Peyer's patch (tissue), 4 donors: Measurements from ENCODE around the gene TENT5C.

Source experiments
- CTCF ChIP-seq, 6 experiments: fragments of 450-650 bp in 4 of 6; fragments of 200-600 bp in 2 of 6; sonication (generic) in 1 of 6; IDR thresholded peaks; one replicate each; pipeline ENCODE4 v1.5.1; 2017 to 2019; ENCODE audit warnings: antibody characterized with exemption in 6 of 6, mild to moderate bottlenecking in 3 of 6, moderate library complexity in 1 of 6
- POLR2A ChIP-seq, 2 donors: fragments of 450-650 bp; IDR thresholded peaks; one replicate each; pipeline ENCODE4 v1.5.1; 2017; ENCODE audit warnings: antibody characterized with exemption in 2 of 2, mild to moderate bottlenecking in 2 of 2, moderate library complexity in 2 of 2

- TF ChIP-seq CTCF (IDR thresholded peaks at IDR 0.05) = no peak
- no peak for TF ChIP-seq POLR2A (IDR thresholded peaks at IDR 0.05)
Observed at GRCh38 chr1:117669572-117669971, 63.7 kb downstream of the TENT5C start.
